Esophagus squamous epithelium (tissue), 4 donors: Measurements from ENCODE around the gene TMEM116.

Experiments
- POLR2A ChIP-seq, 4 donors: fragments of 450-650 bp; IDR thresholded peaks; one replicate each; pipeline ENCODE4 v1.6.1; 2017; ENCODE audit warnings: antibody characterized with exemption in 4 of 4, mild to moderate bottlenecking in 4 of 4, moderate library complexity in 3 of 4
- TF ChIP-seq, protein P1 (sequence below), 6 experiments: fragments of 450-650 bp in 4 of 6; fragments of 200-600 bp in 2 of 6; sonication (generic) in 2 of 6; IDR thresholded peaks; one replicate each; pipeline ENCODE4 v1.5.1; 2016 to 2019; ENCODE audit warnings: antibody characterized with exemption in 6 of 6, mild to moderate bottlenecking in 4 of 6, moderate library complexity in 4 of 6

DNA sequence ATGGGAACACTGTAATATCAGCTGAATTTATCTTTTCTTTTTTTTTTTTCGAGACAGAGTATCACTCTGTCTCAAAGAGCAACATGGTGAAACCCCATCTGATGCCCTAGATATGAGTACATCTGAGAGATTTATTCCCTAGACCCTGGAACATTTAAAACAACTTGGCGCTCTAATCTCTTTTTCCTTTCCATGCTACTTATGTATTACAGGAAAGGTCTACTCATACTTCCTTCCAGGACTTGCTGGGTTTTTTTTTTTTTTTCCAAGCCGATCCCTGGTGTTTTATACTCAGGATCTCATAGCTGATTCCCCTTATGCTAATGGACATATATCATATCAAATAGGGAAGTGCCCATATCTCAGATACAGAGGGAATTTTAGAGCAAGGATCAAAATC, 87.8 kb downstream of the TMEM116 start:
- TF ChIP-seq, protein P1, sequence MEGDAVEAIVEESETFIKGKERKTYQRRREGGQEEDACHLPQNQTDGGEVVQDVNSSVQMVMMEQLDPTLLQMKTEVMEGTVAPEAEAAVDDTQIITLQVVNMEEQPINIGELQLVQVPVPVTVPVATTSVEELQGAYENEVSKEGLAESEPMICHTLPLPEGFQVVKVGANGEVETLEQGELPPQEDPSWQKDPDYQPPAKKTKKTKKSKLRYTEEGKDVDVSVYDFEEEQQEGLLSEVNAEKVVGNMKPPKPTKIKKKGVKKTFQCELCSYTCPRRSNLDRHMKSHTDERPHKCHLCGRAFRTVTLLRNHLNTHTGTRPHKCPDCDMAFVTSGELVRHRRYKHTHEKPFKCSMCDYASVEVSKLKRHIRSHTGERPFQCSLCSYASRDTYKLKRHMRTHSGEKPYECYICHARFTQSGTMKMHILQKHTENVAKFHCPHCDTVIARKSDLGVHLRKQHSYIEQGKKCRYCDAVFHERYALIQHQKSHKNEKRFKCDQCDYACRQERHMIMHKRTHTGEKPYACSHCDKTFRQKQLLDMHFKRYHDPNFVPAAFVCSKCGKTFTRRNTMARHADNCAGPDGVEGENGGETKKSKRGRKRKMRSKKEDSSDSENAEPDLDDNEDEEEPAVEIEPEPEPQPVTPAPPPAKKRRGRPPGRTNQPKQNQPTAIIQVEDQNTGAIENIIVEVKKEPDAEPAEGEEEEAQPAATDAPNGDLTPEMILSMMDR (IDR thresholded peaks at IDR 0.05), result no peak
- no peak for TF ChIP-seq POLR2A (IDR thresholded peaks at IDR 0.05)
